GM21619 (cell line): Measurements from ENCODE around the gene OR8A1.
"Not testable (repeated sequence)": the region's sequence is repeated elsewhere in the genome, so short reads cannot be mapped to it uniquely, and the experiment has no call there.

Experiments
- ATAC-seq: cut with Tn5 transposase; IDR thresholded peaks from one replicate; pipeline ENCODE4 v1.9.1; 2021; ENCODE audit not compliant: unreplicated experiment

Gene OR8A1

DNA sequence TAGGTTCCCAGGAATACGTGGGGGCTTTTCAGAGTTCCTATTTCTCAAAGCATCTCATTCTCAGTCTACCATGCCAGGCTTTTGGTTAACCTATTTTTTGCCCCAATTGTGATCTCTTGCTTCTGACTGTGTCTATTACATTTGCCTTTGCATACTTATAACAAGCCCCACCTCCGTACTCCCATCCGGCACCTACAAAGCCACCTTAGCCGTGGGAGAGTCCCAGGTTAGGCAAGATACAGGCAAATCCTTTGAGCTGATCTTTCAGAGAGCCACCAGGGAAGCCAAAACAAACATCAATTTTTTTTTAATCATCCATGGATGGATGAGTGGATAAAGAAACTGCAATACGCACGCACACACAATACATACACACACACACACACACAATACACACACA, 22.8 kb downstream of the OR8A1 start:
- ATAC-seq = no peak

DNA sequence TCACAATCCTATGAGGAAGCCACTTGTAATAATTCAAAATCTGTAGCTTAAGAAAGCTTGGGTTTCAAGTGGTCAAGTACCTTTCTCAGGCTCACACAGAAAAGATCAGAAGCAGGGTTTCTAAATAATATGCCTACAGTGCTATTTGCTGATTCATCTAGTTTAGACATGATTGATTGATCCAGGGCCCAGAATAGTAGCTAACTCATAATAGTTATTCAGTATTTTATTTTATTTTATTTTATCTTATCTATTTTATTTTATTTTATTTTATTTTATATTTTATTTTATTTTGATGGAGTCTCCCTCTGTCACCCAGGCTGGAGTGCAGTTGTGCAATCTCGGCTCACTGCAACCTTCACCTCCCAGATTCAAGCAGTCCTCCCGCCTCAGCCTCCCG, 25.5 kb downstream of the OR8A1 start:
- no peak for ATAC-seq

DNA sequence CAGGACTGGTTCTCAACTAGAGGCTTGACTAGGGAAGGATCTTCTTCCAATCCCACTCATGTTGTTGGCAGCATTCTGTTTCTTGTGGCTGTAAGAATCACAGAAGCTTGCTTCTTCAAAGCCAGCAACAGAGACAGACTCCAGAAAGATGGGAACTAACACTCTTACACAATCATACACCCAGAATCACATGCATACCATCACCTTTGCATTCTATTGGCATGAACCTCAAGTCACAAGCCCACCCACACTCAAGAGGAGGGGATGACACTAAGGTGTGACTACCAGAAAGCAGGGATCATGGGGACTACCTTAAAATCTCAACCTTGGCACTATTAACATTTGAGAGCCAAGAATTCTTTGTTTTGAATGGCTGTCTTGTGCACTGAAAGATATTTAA, 27.8 kb downstream of the OR8A1 start:
- no peak for ATAC-seq

DNA sequence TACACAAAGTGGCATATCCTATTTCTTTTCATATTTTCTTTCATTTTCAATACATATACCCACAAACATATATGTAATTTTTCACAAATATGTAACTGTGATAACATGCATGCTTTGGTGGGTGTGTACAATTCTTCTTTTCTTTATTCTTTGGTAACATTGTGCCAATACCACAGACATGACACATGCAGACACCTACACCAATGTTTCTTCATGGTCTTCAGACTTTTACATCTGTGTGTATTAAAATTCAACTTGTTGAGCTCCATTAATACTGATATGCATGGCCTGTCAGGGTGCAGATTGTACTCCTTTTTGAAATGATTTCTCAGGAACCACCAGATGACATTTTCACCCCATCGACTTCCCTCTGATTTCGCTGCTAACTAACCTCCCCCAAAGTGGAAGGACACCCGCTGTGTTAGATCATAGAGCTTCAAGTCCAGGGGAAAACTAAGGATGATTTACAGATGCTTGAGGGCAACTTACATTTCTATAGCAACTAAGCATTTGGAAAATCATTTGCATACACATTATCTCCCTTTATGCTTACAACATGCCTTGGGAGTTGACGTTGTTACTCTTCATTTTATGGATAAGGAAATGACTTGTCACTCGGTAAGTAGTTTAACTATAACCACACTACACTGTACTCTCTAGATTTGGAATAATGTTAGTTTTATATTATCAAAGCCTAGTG, 31.0 kb downstream of the OR8A1 start:
- no peak for ATAC-seq

DNA sequence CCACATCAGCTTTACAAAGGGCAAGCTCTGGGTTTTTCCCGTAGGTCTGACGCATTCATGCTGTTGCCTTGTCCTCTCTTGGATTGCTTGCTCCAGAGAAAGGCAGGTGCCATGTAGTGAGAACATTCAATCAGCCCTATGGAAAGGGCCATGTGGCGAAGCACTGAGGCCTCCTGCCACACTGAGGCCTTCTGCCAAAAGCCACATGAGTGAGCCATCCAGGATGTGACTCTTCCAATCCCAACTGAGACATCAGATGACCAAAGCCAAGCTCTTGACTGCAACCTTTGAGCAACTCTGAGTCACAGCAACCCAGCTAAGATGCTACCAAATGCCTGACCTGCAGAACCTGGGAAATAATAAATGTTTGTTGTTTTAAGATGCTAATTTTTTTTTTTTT, 32.4 kb downstream of the OR8A1 start:
- no peak for ATAC-seq

DNA sequence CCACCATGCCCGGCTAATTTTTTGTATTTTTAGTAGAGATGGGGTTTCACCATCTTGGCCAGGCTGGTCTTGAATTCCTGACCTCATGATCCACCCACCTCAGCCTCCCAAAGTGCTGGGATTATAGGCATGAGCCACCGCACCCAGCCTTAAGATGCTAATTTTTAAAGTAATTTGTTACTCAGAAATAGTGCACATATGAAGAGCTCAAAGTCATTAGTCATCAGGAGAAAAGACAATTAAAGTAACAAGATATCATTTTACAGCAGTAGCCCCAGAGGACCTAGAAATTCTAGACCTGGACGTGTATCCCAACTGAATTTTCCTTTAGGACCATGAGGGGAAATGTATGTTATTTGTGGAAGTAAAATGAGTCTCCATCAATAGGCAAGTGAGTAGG, 32.9 kb downstream of the OR8A1 start:
- not testable (repeated sequence) for ATAC-seq

DNA sequence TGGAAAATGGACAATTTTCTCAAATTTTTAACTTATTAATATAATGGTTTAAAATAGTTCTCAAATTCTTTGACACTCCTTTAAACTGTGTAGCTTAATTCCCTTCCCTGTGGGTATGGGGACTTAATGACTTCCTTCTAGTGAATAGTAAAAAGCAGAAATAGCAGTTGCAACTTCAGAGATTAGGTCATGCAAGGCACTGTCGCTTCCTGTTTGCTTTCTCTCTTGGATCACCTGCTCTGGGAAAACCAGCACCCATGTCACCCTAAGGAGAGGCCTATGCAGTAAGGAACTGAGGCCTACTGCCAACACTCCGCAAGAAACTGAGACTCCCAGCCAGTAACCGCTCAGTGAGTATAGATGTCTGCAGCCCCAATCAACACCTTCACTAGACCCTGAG, 35.9 kb downstream of the OR8A1 start:
- ATAC-seq = no peak

DNA sequence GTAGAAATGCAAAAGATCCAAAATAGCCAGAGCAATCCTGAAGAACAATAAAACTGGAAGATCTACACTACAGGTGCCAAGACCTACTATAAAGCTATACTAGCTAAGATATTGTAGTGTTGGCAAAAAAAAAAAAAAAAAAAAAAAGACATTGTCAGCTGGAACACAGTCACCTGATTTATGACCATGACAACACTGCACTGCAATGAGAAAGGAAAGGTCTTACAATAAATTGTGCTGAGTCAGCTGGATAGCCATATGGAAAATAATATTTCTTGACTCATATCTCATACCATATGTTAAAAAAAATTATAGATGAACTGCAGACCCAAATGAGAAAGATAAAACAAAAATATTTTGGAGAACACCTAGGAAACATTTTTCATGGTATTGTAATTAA, 38.4 kb downstream of the OR8A1 start:
- no peak for ATAC-seq

DNA sequence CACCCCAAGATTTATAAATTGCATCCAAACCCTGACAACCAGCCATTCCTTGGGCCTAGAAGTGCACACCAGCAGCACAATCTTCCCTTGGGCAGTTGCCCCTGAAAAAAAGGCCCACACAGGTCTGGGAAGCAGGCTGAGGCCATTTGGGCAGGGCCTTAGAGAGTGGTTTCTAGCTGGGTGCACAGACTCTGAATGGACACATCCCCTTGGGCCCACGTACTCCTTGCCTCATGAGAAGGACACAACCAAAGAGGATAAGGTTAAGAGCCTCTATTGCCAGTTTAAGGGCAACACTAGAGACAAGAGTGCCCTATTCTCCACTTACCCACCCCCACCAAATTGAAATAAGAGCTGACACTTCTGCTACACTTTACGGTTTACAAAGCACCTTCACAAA, 40.5 kb downstream of the OR8A1 start:
- no peak for ATAC-seq

DNA sequence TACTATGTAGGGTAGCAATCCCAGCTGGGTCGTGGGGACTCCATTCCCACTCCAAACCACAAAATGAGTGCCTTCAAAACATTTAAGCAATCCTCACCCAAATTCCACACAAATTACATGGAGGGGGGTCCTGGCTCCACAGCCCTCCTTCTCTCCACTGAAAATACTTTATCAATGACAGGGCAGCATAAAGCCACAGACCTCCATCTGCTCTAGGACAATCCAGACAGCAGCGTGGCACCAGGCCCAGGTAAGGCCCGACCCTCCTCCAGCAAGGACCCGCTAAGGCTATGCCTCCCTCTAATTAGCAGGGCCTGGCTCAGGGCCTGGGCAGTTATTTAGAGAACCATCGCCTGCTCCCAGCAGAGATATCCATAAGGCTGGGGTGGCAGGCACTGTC, 41.3 kb downstream of the OR8A1 start, which contains the start of gene PANX3:
Gene PANX3, plus strand, starts transcription at position 365 of the 400 bp plus-strand sequence. CDS start 129 bp downstream, outside the sequence.
- ATAC-seq = no peak

DNA sequence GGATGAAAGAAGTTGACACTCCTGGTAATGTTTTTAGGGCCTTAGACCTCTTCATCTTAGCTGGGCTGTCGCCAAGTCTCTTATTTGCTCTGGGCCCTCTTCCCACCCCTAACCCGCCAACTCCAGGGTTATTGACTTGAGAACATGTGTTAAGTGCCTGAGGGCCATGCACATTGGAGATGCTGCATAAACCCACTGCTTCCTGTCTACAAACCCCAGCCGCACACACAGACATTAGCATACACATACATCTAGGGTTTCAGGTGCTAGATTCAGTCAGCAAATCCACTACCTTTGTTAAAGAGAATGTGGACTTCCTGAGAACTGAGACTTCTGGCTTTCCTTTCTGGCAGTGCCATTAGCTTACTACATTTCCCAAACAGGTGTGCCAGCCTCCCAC, 42.2 kb downstream of the OR8A1 start:
- no peak for ATAC-seq

DNA sequence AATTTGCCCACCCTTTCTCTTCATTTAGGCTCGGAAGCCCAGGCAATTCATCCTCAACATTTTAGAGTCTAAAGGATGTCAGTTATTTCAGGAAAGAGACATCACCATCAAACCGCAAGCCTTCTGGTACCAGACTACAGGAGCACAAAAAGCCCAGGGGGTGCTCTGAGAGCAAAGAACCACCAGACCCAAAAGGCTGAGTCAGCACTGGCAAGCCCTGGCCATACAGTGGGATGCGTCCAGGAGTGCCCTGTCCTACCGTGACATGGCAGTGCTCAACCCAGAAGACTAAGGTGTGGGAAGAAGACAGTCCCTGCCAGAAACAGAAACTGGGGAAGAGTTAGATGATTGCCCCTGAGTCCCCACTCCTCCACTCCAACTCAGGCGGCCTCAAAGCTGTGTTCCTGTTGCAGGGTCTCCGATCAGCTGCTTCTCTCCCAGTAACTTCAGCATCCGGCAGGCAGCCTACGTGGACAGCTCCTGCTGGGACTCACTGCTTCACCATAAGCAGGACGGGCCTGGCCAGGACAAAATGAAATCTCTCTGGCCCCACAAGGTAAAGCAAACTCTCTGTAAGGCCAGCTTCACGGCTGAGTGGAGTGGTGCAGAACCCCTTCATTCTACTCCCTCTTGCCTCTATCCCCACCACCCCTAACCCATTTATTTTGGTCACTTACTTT, 42.9 kb downstream of the OR8A1 start:
- no peak for ATAC-seq

DNA sequence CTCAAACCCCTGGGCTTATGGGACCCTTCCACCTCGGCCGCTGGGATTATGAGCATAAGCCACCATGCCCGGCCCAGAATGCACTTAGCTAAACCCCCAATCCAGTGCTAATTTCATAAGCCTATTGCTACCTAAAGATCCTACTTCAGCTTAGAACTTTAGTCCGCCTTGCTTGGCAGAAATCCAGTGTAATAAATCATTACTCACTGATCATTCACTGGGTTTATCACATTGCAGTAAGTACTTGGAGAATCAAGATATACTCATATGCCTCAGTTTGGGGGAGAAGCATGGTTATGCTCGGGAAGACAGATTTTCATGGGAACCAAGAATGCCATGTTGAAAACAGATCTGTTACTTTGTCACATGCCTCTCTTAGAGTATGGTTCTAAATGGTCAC, 49.1 kb downstream of the OR8A1 start:
- ATAC-seq = no peak
